GM12873 (cell line): ENCODE measurements around the gene ITPR3.

ENCODE experiments used
- TF ChIP-seq, protein P1 (sequence below): IDR thresholded peaks from 2 replicates; pipeline ENCODE4 v1.5.1; 2012; ENCODE audit warnings: low read depth, mild to moderate bottlenecking, moderate library complexity, low read length, control low read depth; ENCODE audit not compliant: insufficient read depth; ENCODE audit errors: missing control alignments

Gene ITPR3

GRCh38 chr6:33722103-33722623 is 101.0 kb downstream of the ITPR3 start:
- TF ChIP-seq, protein P1, sequence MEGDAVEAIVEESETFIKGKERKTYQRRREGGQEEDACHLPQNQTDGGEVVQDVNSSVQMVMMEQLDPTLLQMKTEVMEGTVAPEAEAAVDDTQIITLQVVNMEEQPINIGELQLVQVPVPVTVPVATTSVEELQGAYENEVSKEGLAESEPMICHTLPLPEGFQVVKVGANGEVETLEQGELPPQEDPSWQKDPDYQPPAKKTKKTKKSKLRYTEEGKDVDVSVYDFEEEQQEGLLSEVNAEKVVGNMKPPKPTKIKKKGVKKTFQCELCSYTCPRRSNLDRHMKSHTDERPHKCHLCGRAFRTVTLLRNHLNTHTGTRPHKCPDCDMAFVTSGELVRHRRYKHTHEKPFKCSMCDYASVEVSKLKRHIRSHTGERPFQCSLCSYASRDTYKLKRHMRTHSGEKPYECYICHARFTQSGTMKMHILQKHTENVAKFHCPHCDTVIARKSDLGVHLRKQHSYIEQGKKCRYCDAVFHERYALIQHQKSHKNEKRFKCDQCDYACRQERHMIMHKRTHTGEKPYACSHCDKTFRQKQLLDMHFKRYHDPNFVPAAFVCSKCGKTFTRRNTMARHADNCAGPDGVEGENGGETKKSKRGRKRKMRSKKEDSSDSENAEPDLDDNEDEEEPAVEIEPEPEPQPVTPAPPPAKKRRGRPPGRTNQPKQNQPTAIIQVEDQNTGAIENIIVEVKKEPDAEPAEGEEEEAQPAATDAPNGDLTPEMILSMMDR = no peak

DNA sequence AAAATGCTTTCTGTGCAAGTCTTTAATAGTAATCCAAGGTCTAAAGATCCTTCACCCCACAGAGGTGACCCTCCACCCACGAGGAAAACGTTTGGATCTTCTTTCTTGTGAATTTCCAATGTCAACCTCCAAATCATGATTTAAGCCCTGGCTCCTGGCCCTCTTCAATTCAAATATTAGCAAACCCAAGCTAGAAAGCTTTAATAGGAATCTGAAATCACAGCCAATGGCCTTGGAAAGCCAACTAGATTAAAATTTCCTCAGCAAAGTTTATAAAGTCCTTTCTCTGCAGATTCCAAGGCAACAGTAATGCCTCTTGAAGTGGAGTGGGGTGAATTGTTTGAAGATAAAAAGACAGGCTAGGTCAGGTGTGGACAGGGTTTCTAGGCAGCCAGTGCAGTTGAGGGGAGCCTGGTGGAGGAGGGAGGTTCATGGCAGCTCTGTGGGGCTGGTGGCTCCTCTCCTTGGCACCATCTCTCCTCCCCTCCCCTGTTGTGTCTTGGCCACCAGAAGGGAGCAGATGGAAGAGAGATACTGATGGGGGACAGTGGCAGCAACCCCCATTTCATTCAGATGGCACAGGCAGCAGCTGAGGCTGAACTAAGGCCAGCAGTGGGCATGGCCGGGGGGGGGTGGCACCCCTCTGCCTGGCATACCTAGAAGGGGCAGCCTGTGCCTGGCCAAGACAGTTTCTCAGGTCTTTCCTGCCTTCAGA is 102.4 kb downstream of the ITPR3 start:
- TF ChIP-seq, protein P1 = no peak

- TF ChIP-seq, protein P1 = no peak
These were observed 103.2 kb downstream of the ITPR3 start for GRCh38 chr6:33724102-33725023.

DNA sequence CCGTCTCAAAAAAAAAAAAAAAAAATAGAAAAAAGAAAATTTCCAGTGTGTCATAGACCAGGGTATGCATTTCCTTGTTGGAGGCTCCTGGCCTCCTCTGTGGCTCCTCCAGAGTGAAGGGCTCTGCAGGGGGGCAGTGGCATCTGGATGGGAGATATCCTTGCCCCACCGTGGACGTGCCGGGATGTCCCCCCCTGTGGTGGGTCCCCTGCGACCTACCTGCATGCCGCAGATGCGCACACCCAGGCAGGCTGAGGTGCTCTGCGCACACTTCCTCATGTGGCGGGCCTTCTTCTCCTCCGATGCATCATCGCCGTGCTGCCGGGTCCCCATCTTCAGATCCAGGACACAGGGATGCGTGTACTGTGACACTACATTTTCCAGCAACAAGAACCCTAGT is 104.1 kb downstream of the ITPR3 start:
- TF ChIP-seq, protein P1 = no peak

DNA sequence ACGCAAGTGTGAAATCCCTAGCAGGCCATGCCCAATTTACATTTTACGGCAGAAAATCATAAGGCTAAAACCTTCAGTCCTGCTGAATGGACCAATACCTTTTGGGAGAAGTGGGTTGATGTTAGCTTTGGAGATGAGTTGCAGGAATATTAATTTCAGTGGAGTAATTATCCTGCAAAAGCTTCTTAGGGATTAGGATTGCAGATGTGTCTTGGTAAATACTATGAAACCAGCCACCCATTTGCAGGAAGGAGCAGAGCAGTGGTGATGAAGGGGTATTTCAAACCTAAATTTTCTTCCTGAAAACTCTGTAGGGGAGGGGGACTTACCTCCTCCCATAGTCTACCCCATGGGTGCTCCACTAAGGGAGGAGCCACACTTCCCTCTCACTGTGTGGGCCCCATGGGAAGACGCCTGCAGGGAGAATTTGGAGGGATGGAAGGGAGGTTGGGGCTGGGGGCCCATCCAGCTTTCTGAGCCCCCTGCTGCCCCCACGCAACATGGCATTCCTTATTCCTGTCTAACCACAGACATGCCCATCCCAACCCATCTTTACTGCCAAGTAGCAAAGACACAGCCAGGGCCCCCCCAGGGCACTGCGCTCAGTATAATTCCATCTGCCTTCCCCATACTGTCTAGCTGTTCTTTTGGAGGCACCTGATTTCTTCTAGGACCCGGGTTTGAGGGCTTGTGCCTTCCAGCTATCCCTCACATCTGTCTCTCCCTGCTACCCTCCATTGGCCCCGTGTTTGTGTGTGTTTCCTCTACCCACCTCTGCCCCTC is 105.0 kb downstream of the ITPR3 start:
- TF ChIP-seq, protein P1 = no peak

DNA sequence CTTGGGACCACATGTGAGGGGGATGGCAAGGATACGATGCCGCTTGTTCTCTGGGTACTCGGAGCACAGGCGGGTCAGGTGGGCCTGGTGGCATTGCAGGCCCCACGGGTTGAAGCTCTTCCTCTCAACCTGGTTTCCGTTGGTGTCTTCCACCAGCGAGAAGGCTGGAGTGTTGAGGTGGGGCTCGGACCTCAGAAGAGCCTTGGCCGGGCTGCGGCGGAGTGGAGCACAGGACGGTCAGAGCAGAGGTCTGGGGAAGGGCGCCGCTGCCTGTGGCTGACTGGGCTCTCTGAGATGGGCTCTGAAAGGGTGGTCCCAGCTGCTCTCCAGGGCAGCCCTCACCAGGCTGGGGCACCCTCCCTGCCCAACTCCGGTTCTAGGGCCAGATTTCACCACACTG is 105.6 kb downstream of the ITPR3 start:
- TF ChIP-seq, protein P1 = no peak
